WTC11 (cell line): ENCODE data around the gene SLC27A2.

ENCODE experiments used
- ETV6 ChIP-seq: sonication (generic); formaldehyde crosslinking; IDR thresholded peaks from 2 replicates; pipeline ENCODE4 v1.8.1; 2022; ENCODE audit warnings: mild to moderate bottlenecking, missing genetic modification reagents
- JUN ChIP-seq: sonication (generic); formaldehyde crosslinking; IDR thresholded peaks from 2 replicates; pipeline ENCODE4 v1.8.0; 2023; ENCODE audit warnings: mild to moderate bottlenecking, missing genetic modification reagents
- NFE2L1 ChIP-seq: sonication (generic); formaldehyde crosslinking; IDR thresholded peaks from 2 replicates; pipeline ENCODE4 v1.8.1; 2023; ENCODE audit warnings: missing genetic modification reagents
- TEAD1 ChIP-seq: sonication (generic); formaldehyde crosslinking; IDR thresholded peaks from 2 replicates; pipeline ENCODE4 v1.8.0; 2022; ENCODE audit warnings: mild to moderate bottlenecking, missing genetic modification reagents
- ZBTB21 ChIP-seq: sonication (generic); formaldehyde crosslinking; IDR thresholded peaks from 2 replicates; pipeline ENCODE4 v1.8.1; 2023; ENCODE audit warnings: mild to moderate bottlenecking, missing genetic modification reagents, borderline replicate concordance
- ZNF232 ChIP-seq: sonication (generic); formaldehyde crosslinking; IDR thresholded peaks from 2 replicates; pipeline ENCODE4 v1.8.0; 2022; ENCODE audit warnings: mild to moderate bottlenecking, missing genetic modification reagents
- ZNF317 ChIP-seq: sonication (generic); formaldehyde crosslinking; IDR thresholded peaks from 2 replicates; pipeline ENCODE4 v1.8.1; 2023; ENCODE audit warnings: low read depth, mild to moderate bottlenecking, moderate library complexity, missing genetic modification reagents, borderline replicate concordance
- TF ChIP-seq, protein P1 (sequence below): sonication (generic); formaldehyde crosslinking; IDR thresholded peaks from 2 replicates; pipeline ENCODE4 v1.8.0; 2022; ENCODE audit warnings: missing genetic modification reagents
- TF ChIP-seq, protein P2 (sequence below): fragments of 200-600 bp; IDR thresholded peaks from 2 replicates; pipeline ENCODE4 v1.8.0; 2022; ENCODE audit warnings: antibody characterized with exemption
- TF ChIP-seq, protein P3 (sequence below): fragments of 250-450 bp; sonication (Bioruptor Pico); IDR thresholded peaks from 2 replicates; pipeline ENCODE4 v1.9.0; 2021; ENCODE audit warnings: mild to moderate bottlenecking
- TF ChIP-seq, protein P4 (sequence below): sonication (generic); formaldehyde crosslinking; IDR thresholded peaks from 2 replicates; pipeline ENCODE4 v1.8.1; 2022; ENCODE audit warnings: low read depth, missing genetic modification reagents, borderline replicate concordance

DNA sequence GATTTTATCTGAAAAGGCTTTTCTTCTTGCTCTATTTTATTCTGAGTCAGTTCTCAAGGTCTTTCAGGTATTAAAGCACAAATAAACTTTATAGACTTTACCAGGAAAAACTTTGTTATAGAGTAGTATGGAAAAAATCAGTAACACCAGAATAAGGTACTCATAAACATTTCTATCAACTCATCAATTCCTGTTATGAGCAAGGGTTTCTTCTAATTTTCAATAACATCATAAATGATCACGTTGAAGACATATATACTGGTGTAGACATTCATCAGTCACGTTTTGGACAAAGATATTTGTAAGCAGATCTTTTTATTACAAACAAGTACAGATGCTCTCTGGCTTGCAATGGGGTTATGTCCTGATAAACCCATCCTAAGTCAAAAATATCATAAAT is 93.1 kb downstream of the SLC27A2 start:
- TF ChIP-seq, protein P1, sequence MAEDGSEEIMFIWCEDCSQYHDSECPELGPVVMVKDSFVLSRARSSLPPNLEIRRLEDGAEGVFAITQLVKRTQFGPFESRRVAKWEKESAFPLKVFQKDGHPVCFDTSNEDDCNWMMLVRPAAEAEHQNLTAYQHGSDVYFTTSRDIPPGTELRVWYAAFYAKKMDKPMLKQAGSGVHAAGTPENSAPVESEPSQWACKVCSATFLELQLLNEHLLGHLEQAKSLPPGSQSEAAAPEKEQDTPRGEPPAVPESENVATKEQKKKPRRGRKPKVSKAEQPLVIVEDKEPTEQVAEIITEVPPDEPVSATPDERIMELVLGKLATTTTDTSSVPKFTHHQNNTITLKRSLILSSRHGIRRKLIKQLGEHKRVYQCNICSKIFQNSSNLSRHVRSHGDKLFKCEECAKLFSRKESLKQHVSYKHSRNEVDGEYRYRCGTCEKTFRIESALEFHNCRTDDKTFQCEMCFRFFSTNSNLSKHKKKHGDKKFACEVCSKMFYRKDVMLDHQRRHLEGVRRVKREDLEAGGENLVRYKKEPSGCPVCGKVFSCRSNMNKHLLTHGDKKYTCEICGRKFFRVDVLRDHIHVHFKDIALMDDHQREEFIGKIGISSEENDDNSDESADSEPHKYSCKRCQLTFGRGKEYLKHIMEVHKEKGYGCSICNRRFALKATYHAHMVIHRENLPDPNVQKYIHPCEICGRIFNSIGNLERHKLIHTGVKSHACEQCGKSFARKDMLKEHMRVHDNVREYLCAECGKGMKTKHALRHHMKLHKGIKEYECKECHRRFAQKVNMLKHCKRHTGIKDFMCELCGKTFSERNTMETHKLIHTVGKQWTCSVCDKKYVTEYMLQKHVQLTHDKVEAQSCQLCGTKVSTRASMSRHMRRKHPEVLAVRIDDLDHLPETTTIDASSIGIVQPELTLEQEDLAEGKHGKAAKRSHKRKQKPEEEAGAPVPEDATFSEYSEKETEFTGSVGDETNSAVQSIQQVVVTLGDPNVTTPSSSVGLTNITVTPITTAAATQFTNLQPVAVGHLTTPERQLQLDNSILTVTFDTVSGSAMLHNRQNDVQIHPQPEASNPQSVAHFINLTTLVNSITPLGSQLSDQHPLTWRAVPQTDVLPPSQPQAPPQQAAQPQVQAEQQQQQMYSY (CRISPR knock-in tag), result no peak
- TF ChIP-seq ETV6 (CRISPR knock-in tag) (no peak), ZNF232 (no peak), ZNF317 (no peak), ZBTB21 (CRISPR knock-in tag) (no peak), TEAD1 (no peak), NFE2L1 (CRISPR knock-in tag) (no peak), JUN (no peak)
- TF ChIP-seq, protein P2, sequence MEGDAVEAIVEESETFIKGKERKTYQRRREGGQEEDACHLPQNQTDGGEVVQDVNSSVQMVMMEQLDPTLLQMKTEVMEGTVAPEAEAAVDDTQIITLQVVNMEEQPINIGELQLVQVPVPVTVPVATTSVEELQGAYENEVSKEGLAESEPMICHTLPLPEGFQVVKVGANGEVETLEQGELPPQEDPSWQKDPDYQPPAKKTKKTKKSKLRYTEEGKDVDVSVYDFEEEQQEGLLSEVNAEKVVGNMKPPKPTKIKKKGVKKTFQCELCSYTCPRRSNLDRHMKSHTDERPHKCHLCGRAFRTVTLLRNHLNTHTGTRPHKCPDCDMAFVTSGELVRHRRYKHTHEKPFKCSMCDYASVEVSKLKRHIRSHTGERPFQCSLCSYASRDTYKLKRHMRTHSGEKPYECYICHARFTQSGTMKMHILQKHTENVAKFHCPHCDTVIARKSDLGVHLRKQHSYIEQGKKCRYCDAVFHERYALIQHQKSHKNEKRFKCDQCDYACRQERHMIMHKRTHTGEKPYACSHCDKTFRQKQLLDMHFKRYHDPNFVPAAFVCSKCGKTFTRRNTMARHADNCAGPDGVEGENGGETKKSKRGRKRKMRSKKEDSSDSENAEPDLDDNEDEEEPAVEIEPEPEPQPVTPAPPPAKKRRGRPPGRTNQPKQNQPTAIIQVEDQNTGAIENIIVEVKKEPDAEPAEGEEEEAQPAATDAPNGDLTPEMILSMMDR, result no peak
- TF ChIP-seq, protein P3, sequence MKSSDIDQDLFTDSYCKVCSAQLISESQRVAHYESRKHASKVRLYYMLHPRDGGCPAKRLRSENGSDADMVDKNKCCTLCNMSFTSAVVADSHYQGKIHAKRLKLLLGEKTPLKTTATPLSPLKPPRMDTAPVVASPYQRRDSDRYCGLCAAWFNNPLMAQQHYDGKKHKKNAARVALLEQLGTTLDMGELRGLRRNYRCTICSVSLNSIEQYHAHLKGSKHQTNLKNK (CRISPR knock-in tag), result no peak
- TF ChIP-seq, protein P4, sequence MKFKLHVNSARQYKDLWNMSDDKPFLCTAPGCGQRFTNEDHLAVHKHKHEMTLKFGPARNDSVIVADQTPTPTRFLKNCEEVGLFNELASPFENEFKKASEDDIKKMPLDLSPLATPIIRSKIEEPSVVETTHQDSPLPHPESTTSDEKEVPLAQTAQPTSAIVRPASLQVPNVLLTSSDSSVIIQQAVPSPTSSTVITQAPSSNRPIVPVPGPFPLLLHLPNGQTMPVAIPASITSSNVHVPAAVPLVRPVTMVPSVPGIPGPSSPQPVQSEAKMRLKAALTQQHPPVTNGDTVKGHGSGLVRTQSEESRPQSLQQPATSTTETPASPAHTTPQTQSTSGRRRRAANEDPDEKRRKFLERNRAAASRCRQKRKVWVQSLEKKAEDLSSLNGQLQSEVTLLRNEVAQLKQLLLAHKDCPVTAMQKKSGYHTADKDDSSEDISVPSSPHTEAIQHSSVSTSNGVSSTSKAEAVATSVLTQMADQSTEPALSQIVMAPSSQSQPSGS, result no peak
